GM23338 (cell line): ENCODE results near the gene SETDB2. TPM values are rescaled to one million over a fixed set of nuclear protein-coding genes. Genes with fewer than 3 reads are reported as not detected.

Experiments used
- EZH2 ChIP-seq: fragments of 200-600 bp; sonication (generic); IDR thresholded peaks from one replicate; pipeline ENCODE4 v1.8.0; 2017; ENCODE audit warnings: antibody characterized with exemption, mild to moderate bottlenecking, low read depth; ENCODE audit not compliant: unreplicated experiment
- JUNB ChIP-seq: IDR thresholded peaks from one replicate; pipeline ENCODE4 v1.6.1; 2016; ENCODE audit warnings: antibody characterized with exemption; ENCODE audit not compliant: unreplicated experiment
- STAT1 ChIP-seq: IDR thresholded peaks from one replicate; pipeline ENCODE4 v1.6.1; 2016; ENCODE audit warnings: antibody characterized with exemption; ENCODE audit not compliant: unreplicated experiment
- ZNF331 ChIP-seq: fragments of 250-450 bp; sonication (Bioruptor Pico); IDR thresholded peaks from 2 replicates; pipeline ENCODE4 v1.5.0; 2020; ENCODE audit warnings: low read depth, mild to moderate bottlenecking, moderate library complexity
- polyA plus RNA-seq: library from polyadenylated mRNA; unstranded; fragments of >200 nt; fragmentation: Nextera tagmentation; extraction: Ambion mirVana; gene quantifications from 2 replicates; pipeline ENCODE4 v1.2.1, GENCODE V29; 2016
- total RNA-seq: library from RNA; depleted of rRNA; stranded (reverse); fragments of >200 nt; shearing (Covaris generic); gene quantifications from 2 replicates; pipeline ENCODE4 v1.2.3, GENCODE V29; 2014
- TF ChIP-seq, protein P1 (sequence below): fragments of 250-450 bp; sonication (Bioruptor Pico); IDR thresholded peaks from 2 replicates; pipeline ENCODE4 v1.5.0; 2020; ENCODE audit warnings: mild to moderate bottlenecking, moderate library complexity
- TF ChIP-seq, protein P2 (sequence below): IDR thresholded peaks from one replicate; pipeline ENCODE4 v1.6.1; 2018; ENCODE audit warnings: antibody characterized with exemption; ENCODE audit not compliant: unreplicated experiment
- TF ChIP-seq, protein P3 (sequence below): IDR thresholded peaks from 2 replicates; pipeline ENCODE4 v1.6.1; 2016; ENCODE audit warnings: antibody characterized with exemption

The SETDB2 gene
- total and polyA plus RNA-seq, 2 experiments from 2014 or later = 4.6 to 5.8 TPM

DNA sequence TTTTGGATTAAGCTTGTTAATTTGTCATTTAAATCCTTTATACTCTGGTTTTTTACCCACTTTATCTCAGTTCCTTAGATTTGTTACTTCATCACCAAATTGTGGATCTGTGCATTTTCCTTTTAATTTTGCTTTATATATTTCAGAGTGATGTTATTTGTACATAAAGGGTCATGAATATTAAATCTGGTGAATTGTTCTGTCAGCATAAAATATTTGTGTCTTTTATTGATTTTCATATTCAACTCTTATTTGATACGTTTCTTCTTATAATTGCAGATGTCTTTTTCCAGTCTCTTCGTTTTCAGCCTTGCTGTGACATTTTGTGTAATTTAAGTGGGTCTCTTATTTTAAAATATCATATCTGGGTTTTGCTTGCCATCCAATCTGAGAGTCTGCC is 4.7 kb downstream of the SETDB2 start (continued):
- TF ChIP-seq, protein P1, sequence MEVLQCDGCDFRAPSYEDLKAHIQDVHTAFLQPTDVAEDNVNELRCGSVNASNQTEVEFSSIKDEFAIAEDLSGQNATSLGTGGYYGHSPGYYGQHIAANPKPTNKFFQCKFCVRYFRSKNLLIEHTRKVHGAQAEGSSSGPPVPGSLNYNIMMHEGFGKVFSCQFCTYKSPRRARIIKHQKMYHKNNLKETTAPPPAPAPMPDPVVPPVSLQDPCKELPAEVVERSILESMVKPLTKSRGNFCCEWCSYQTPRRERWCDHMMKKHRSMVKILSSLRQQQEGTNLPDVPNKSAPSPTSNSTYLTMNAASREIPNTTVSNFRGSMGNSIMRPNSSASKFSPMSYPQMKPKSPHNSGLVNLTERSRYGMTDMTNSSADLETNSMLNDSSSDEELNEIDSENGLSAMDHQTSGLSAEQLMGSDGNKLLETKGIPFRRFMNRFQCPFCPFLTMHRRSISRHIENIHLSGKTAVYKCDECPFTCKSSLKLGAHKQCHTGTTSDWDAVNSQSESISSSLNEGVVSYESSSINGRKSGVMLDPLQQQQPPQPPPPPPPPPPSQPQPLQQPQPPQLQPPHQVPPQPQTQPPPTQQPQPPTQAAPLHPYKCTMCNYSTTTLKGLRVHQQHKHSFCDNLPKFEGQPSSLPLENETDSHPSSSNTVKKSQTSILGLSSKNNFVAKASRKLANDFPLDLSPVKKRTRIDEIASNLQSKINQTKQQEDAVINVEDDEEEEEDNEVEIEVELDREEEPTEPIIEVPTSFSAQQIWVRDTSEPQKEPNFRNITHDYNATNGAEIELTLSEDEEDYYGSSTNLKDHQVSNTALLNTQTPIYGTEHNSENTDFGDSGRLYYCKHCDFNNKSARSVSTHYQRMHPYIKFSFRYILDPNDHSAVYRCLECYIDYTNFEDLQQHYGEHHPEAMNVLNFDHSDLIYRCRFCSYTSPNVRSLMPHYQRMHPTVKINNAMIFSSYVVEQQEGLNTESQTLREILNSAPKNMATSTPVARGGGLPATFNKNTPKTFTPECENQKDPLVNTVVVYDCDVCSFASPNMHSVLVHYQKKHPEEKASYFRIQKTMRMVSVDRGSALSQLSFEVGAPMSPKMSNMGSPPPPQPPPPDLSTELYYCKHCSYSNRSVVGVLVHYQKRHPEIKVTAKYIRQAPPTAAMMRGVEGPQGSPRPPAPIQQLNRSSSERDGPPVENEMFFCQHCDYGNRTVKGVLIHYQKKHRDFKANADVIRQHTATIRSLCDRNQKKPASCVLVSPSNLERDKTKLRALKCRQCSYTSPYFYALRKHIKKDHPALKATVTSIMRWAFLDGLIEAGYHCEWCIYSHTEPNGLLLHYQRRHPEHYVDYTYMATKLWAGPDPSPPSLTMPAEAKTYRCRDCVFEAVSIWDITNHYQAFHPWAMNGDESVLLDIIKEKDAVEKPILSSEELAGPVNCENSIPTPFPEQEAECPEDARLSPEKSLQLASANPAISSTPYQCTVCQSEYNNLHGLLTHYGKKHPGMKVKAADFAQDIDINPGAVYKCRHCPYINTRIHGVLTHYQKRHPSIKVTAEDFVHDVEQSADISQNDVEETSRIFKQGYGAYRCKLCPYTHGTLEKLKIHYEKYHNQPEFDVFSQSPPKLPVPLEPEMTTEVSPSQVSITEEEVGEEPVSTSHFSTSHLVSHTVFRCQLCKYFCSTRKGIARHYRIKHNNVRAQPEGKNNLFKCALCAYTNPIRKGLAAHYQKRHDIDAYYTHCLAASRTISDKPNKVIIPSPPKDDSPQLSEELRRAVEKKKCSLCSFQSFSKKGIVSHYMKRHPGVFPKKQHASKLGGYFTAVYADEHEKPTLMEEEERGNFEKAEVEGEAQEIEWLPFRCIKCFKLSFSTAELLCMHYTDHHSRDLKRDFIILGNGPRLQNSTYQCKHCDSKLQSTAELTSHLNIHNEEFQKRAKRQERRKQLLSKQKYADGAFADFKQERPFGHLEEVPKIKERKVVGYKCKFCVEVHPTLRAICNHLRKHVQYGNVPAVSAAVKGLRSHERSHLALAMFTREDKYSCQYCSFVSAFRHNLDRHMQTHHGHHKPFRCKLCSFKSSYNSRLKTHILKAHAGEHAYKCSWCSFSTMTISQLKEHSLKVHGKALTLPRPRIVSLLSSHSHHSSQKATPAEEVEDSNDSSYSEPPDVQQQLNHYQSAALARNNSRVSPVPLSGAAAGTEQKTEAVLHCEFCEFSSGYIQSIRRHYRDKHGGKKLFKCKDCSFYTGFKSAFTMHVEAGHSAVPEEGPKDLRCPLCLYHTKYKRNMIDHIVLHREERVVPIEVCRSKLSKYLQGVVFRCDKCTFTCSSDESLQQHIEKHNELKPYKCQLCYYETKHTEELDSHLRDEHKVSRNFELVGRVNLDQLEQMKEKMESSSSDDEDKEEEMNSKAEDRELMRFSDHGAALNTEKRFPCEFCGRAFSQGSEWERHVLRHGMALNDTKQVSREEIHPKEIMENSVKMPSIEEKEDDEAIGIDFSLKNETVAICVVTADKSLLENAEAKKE (CRISPR knock-in tag) = no peak
- TF ChIP-seq ZNF331 (no peak), EZH2 (no peak), JUNB (no peak), STAT1 (no peak)
- TF ChIP-seq, protein P2, sequence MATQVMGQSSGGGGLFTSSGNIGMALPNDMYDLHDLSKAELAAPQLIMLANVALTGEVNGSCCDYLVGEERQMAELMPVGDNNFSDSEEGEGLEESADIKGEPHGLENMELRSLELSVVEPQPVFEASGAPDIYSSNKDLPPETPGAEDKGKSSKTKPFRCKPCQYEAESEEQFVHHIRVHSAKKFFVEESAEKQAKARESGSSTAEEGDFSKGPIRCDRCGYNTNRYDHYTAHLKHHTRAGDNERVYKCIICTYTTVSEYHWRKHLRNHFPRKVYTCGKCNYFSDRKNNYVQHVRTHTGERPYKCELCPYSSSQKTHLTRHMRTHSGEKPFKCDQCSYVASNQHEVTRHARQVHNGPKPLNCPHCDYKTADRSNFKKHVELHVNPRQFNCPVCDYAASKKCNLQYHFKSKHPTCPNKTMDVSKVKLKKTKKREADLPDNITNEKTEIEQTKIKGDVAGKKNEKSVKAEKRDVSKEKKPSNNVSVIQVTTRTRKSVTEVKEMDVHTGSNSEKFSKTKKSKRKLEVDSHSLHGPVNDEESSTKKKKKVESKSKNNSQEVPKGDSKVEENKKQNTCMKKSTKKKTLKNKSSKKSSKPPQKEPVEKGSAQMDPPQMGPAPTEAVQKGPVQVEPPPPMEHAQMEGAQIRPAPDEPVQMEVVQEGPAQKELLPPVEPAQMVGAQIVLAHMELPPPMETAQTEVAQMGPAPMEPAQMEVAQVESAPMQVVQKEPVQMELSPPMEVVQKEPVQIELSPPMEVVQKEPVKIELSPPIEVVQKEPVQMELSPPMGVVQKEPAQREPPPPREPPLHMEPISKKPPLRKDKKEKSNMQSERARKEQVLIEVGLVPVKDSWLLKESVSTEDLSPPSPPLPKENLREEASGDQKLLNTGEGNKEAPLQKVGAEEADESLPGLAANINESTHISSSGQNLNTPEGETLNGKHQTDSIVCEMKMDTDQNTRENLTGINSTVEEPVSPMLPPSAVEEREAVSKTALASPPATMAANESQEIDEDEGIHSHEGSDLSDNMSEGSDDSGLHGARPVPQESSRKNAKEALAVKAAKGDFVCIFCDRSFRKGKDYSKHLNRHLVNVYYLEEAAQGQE = no peak
- TF ChIP-seq, protein P3, sequence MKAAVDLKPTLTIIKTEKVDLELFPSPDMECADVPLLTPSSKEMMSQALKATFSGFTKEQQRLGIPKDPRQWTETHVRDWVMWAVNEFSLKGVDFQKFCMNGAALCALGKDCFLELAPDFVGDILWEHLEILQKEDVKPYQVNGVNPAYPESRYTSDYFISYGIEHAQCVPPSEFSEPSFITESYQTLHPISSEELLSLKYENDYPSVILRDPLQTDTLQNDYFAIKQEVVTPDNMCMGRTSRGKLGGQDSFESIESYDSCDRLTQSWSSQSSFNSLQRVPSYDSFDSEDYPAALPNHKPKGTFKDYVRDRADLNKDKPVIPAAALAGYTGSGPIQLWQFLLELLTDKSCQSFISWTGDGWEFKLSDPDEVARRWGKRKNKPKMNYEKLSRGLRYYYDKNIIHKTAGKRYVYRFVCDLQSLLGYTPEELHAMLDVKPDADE = no peak
